HG03575 (cell line): ENCODE measurements around the gene NOXO1.

Source experiments
- ATAC-seq: cut with Tn5 transposase; IDR thresholded peaks from one replicate; pipeline ENCODE4 v1.9.1; 2021; ENCODE audit not compliant: unreplicated experiment, insufficient number of reproducible peaks, low FRiP score; ENCODE audit errors: extremely low read depth

NOXO1 gene

GRCh38 chr16:1929578-1930337 lies 51.5 kb downstream of the NOXO1 start:
- no peak for ATAC-seq

GRCh38 chr16:1929105-1929504 lies 52.2 kb downstream of the NOXO1 start:
- ATAC-seq = no peak
